Osteoblast (primary cell): ENCODE results near the gene AUP1. TPM values are rescaled to one million over a fixed set of nuclear protein-coding genes. Genes with fewer than 3 reads are reported as not detected.
A peak's percentile ranks its signal among the peaks of the same experiment; 100 is the strongest.

Source experiments
- DNase-seq: peaks from one replicate; pipeline ENCODE4 v3.0.0; 2011; ENCODE audit warnings: low spot score, mixed read lengths; ENCODE audit not compliant: insufficient read length; ENCODE audit errors: missing footprints
- H2AFZ ChIP-seq: 2 replicates; pipeline ENCODE4 v1.6.0; 2011; ENCODE audit warnings: mild to moderate bottlenecking, low read length
- H3K27ac ChIP-seq: 2 replicates; pipeline ENCODE4 v1.5.1; 2011; ENCODE audit warnings: mild to moderate bottlenecking, low read depth, low read length, moderate library complexity
- H3K27me3 ChIP-seq: 2 replicates; pipeline ENCODE4 v1.6.0; 2012; ENCODE audit warnings: mild to moderate bottlenecking, control low read depth, inconsistent platforms, low read length, moderate library complexity; ENCODE audit not compliant: insufficient read depth
- H3K36me3 ChIP-seq: 2 replicates; pipeline ENCODE4 v1.5.1; 2011; ENCODE audit warnings: mild to moderate bottlenecking, low read length, control low read depth, moderate library complexity; ENCODE audit not compliant: insufficient read depth
- H3K4me1 ChIP-seq: 2 replicates; pipeline ENCODE4 v1.5.1; 2011; ENCODE audit warnings: mild to moderate bottlenecking, low read length, control low read depth, moderate library complexity; ENCODE audit not compliant: insufficient read depth
- H3K4me2 ChIP-seq: 2 replicates; pipeline ENCODE4 v1.6.0; 2011; ENCODE audit warnings: mild to moderate bottlenecking, low read length; ENCODE audit not compliant: insufficient read depth
- H3K4me3 ChIP-seq: fragments of 200-600 bp; sonication (generic); 3 replicates; pipeline ENCODE4 v1.5.1; 2012; ENCODE audit warnings: mild to moderate bottlenecking, low read length, inconsistent platforms; ENCODE audit not compliant: insufficient read depth
- H3K79me2 ChIP-seq: 2 replicates; pipeline ENCODE4 v1.6.0; 2012; ENCODE audit warnings: mild to moderate bottlenecking, low read length, control low read depth, inconsistent platforms; ENCODE audit not compliant: insufficient read depth
- H3K9me3 ChIP-seq: 2 replicates; pipeline ENCODE4 v1.5.1; 2011; ENCODE audit warnings: low read depth, low read length, control low read depth
- H4K20me1 ChIP-seq: 2 replicates; pipeline ENCODE4 v1.6.0; 2012; ENCODE audit warnings: mild to moderate bottlenecking, low read length, control low read depth; ENCODE audit not compliant: insufficient read depth
- total RNA-seq: library from RNA; depleted of rRNA; stranded (reverse); fragments of >200 nt; gene quantifications from 2 replicates; pipeline ENCODE4 v1.2.3, GENCODE V29; 2012
- TF ChIP-seq, protein P1 (sequence below): IDR thresholded peaks from 2 replicates; pipeline ENCODE4 v1.5.1; 2011; ENCODE audit warnings: mild to moderate bottlenecking, low read depth, low read length, moderate library complexity; ENCODE audit errors: extremely low read depth

Gene AUP1
- total RNA-seq, 1 donor: 82.9 TPM

DNA sequence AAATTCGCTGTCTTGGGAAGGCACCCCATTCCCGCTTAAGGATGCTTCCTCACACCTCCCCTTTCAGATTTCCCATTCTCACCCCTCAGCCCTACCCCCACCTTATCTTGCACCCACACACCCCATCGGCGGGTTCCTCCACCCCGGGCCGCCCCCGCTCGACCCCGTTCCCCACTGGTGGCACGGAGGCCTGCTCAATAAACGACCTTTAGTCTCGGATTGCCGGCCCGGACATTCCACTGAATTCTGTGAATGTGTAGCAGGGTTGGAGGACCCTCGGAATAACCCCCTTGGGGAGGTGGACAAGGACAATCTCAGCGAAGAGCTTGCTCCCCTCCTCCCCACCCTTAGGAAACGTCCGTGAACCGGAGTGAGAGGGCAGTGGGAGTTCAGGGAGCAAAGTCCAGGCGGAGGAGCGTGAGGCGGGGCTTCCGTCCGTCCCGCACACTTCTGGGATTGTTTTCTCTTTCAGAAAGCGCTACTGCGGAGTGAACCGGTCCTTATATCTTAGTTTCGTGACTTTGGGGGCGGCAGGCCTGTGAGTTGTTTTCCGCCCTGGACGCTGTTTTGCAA, 27.3 kb downstream of the AUP1 start:
- Histone ChIP-seq H3K27ac (no peak overlapping the region), H3K4me3 (peak overlapping the region; percentile 80), H4K20me1 (no peaks in the 10 kb centered on the region), H3K4me2 (peak overlapping the region; percentile 91), H2AFZ (no peak overlapping the region), H3K27me3 (no peaks in the 10 kb centered on the region), H3K79me2 (peaks cover 41% of the 10 kb centered on the region), H3K36me3 (peaks cover 14% of the 10 kb centered on the region), H3K9me3 (no peaks in the 10 kb centered on the region), H3K4me1 (peaks cover 50% of the 10 kb centered on the region)
- TF ChIP-seq, protein P1, sequence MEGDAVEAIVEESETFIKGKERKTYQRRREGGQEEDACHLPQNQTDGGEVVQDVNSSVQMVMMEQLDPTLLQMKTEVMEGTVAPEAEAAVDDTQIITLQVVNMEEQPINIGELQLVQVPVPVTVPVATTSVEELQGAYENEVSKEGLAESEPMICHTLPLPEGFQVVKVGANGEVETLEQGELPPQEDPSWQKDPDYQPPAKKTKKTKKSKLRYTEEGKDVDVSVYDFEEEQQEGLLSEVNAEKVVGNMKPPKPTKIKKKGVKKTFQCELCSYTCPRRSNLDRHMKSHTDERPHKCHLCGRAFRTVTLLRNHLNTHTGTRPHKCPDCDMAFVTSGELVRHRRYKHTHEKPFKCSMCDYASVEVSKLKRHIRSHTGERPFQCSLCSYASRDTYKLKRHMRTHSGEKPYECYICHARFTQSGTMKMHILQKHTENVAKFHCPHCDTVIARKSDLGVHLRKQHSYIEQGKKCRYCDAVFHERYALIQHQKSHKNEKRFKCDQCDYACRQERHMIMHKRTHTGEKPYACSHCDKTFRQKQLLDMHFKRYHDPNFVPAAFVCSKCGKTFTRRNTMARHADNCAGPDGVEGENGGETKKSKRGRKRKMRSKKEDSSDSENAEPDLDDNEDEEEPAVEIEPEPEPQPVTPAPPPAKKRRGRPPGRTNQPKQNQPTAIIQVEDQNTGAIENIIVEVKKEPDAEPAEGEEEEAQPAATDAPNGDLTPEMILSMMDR: no peak
- peak; percentile 74 for DNase-seq

DNA sequence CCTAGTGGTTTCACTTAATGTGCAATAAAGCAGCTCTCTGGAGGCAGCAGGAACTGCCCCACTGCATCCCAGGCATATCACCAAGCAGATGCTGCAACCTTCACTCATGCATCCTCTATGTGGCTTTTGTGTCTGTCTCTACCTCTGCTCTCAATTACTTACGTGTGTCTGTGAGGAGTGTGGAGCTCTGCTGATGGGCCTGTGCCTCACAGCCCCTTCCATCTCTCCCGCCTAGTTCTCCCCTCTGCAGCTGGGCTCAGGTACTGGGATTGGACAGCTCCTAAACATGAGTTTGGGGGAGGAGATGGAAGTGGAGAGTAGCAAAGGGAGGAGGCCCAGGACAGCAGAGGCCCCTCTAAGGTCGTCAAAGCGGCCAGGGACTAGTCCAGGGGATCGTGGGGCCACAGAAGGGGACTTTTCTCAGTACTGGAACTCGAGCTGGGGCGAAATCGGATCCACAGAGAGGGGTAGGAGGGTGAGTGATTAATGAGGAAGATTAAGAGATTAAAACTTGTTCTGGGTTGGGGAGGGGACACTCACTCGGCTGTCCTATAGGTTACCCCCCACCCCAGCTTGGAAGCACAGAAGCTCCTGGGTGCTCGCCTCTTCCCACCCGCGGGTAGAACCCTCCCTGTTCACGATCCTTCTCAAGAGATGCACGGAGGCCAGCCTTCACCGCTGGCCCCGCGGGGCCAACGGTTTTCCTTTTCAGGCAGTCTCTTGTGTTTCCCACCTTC, 28.0 kb downstream of the AUP1 start:
- no peak overlapping the region for H3K4me3 ChIP-seq
- no peaks in the 10 kb centered on the region for H4K20me1 ChIP-seq
- H3K36me3 ChIP-seq: peaks cover 14% of the 10 kb centered on the region
- H3K79me2 ChIP-seq: peaks cover 34% of the 10 kb centered on the region
- no peak overlapping the region for H2AFZ ChIP-seq
- TF ChIP-seq, protein P1: no peak
- no peak overlapping the region for H3K4me2 ChIP-seq
- H3K27ac ChIP-seq: no peak overlapping the region
- H3K4me1 ChIP-seq: peaks cover 44% of the 10 kb centered on the region
- no peaks in the 10 kb centered on the region for H3K9me3 ChIP-seq
- DNase-seq: peak; percentile 83
- no peaks in the 10 kb centered on the region for H3K27me3 ChIP-seq

DNA sequence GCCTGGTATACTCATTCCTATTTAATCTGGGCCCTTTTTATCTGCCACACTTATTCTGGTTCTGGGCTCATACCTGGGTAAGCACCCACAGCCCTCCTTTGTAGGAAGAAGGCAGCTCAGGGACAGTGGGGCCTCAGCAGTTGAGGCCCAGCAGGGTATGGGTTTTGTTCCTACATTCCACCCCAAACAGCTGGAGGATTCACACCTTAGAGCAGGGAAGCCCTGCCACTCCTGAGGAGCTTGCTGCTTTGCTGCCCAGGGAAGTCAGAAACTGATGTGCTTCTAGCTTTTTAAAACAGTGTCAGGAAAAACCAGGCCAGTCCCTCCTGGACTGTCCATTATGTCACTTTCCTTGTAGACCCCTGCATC, 28.9 kb downstream of the AUP1 start:
- Histone ChIP-seq H3K4me2 (no peak overlapping the region), H3K79me2 (peaks cover 26% of the 10 kb centered on the region), H2AFZ (no peak overlapping the region), H3K4me3 (no peak overlapping the region), H3K36me3 (peaks cover 12% of the 10 kb centered on the region), H3K4me1 (peaks cover 37% of the 10 kb centered on the region), H3K27me3 (no peaks in the 10 kb centered on the region), H3K9me3 (no peaks in the 10 kb centered on the region), H4K20me1 (no peaks in the 10 kb centered on the region), H3K27ac (no peak overlapping the region)
- TF ChIP-seq, protein P1: no peak
- DNase-seq: no peak

DNA sequence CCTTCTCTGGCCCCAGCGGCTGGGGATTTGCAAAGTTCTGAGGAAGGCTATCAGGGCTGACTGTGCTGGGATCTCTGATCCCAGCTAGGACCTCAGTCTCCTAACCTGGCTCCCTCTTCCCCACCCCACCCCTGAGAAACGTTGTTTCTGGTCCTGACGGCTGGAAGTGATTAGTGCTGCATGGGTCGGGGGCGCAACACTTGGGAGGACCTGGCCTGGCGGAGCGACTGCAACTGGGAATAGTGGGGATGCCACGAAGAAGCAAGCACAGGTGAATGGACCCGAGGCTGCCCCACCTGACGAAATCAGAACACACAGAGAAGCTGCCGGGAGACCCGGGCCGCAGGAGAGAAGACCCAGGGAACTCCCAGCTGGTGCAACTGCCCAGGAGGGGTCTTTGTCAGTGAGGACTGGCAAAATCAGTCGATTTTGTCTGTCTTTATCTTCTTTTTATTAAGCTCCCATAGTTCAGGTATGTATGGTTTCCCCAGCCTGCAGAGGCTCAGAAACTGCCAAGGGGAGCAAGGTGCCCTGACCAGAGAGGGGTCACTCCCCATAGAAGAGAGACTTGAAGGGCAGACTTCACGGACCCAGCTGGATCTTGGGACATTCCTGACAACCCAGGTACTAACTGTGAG, 29.4 kb downstream of the AUP1 start:
- no peak overlapping the region for H3K27ac ChIP-seq
- H3K79me2 ChIP-seq: peaks cover 21% of the 10 kb centered on the region
- peak; percentile 72 for DNase-seq
- peaks cover 7% of the 10 kb centered on the region for H3K36me3 ChIP-seq
- H4K20me1 ChIP-seq: no peaks in the 10 kb centered on the region
- peaks cover 32% of the 10 kb centered on the region for H3K4me1 ChIP-seq
- no peak overlapping the region for H2AFZ ChIP-seq
- H3K4me3 ChIP-seq: peak overlapping the region; percentile 75
- TF ChIP-seq, protein P1: no peak
- H3K4me2 ChIP-seq: peak overlapping the region; percentile 84
- no peaks in the 10 kb centered on the region for H3K9me3 ChIP-seq
- no peaks in the 10 kb centered on the region for H3K27me3 ChIP-seq
